GM19099 (cell line): Measurements from ENCODE around the gene MRAP.

Experiments used
- POLR2A ChIP-seq: IDR thresholded peaks from 3 replicates; pipeline ENCODE4 v1.6.1; 2011; ENCODE audit warnings: low read depth; ENCODE audit not compliant: insufficient read length; ENCODE audit errors: extremely low read depth

The MRAP gene

GRCh38 chr21:32312326-32312725 is 13.7 kb downstream of the MRAP start:
- no peak for TF ChIP-seq POLR2A

GRCh38 chr21:32312976-32313375 is 14.3 kb downstream of the MRAP start:
- no peak for TF ChIP-seq POLR2A

DNA sequence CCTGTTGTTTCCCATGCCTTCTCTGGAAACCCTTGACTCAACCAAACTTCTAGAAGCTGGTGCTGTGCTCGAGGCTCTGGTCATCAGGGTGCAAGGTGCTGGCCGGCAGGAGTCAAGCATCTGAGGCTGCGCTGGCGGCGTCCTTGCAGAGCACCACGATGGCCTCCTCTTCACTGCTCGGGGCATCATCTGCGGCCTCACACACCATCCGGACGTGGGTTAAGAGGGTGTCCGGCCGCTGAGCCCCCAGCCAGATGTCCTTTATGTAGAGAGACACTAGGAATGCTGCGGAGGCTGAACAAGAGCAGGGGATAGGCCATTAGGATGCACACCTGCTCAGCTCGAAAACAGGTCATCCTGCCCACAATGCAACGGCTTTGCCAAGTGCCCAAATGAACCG is 16.2 kb downstream of the MRAP start:
- TF ChIP-seq POLR2A, result no peak

- no peak for TF ChIP-seq POLR2A
These were observed 17.0 kb downstream of the MRAP start for GRCh38 chr21:32315511-32316281.

GRCh38 chr21:32316361-32317215 is 17.9 kb downstream of the MRAP start:
- TF ChIP-seq POLR2A, result no peak

- TF ChIP-seq POLR2A, result no peak
These were observed 19.1 kb downstream of the MRAP start for GRCh38 chr21:32317726-32318125.

DNA sequence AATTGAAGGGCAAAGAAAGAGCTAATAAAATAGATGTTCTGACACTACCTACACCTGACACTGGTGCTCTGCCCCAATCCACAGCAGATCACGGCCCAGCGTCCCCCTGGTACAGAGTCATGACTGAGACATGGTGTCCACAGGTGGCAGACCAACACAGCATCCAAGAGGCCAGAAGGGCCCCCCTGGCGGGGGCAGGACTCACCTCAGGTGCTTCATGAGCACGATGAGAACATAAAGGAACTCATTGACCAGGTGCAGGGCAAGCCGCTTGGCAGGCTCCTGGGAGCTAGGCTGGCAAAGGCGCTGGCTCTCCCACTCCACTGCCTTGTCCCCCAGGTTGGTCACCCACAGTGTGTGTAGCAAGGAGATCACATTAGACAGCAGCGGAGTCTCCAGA is 20.4 kb downstream of the MRAP start:
- no peak for TF ChIP-seq POLR2A

DNA sequence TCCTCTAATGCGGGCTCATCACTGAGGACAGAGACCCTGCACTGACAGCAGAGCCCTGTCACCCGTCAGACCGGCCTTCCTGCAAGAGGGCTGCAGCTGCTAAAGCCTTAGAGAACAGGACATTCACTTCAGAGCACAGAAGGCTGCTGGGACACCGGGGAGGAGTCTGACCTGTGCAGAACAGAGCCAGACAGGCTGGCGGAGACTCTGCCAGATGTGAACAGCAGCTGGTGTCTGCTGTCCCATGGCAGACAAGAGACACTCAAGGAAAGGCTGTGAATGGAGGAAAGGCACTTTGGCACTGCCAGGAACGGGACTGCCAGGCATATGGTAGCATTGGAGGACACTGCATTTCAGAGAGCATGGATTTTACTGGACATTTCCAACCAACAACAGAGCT is 21.4 kb downstream of the MRAP start:
- no peak for TF ChIP-seq POLR2A

GRCh38 chr21:32320726-32321125 is 22.1 kb downstream of the MRAP start:
- TF ChIP-seq POLR2A, result no peak

DNA sequence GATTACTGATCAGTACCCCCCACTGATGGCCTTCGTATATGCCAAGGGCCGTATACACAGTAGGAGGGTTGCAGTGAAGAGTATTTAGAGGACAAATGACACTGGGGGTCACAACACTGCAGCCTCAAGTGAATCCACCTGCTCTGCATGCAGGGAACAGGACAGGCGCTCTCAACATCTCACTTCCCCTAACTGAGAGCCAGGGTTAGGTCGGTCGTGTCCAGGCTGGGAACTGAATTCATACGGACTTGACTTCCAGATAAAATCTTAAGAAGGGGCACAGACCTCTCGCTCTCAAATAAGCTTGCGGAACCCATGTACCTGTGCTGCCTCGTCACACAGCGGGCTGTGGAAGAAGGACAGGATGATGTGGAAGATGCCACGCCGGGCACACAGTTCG is 22.8 kb downstream of the MRAP start:
- TF ChIP-seq POLR2A, result no peak

- no peak for TF ChIP-seq POLR2A
These were observed 23.4 kb downstream of the MRAP start for GRCh38 chr21:32322103-32322502.

GRCh38 chr21:32322676-32323075 is 24.0 kb downstream of the MRAP start:
- TF ChIP-seq POLR2A, result no peak

GRCh38 chr21:32325706-32326105 is 27.1 kb downstream of the MRAP start:
- no peak for TF ChIP-seq POLR2A

DNA sequence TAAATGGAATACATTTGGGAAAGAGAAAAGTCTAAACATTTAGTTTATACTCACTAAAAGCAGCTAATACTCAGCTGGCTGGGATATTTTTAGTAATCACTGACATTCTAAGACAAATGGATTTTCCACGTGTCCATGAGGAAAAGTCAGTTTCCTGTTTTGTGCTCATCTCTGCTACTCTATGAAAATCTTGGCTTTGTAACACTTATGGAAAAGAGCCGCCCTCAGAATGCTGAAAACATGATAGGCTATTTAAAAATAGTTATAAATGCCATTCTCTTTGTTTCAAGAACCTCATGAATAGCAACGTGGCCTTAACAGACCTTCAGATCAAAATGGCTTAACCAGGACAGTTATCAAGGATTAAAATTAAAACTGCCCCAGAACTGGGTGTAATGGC is 29.9 kb downstream of the MRAP start:
- no peak for TF ChIP-seq POLR2A

DNA sequence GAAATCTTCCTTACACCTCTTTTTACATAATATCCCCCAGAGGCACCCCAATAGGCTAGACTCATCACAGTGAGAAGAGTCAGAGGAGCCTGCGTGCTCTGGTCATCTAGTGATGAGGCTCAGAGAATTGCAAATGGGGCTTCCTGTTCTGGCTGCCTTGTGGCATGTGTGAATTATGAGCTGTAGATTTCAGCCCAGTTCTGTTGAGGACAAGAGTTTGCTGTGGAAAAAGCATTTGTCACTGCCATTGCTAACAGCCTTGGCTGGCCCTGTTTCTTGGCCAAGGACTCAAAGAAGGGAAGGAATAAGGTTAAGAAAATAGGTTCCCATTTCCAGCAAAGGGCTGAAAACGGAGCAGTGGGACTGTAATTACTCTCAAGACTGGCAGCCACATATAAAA is 30.7 kb downstream of the MRAP start:
- TF ChIP-seq POLR2A, result no peak

DNA sequence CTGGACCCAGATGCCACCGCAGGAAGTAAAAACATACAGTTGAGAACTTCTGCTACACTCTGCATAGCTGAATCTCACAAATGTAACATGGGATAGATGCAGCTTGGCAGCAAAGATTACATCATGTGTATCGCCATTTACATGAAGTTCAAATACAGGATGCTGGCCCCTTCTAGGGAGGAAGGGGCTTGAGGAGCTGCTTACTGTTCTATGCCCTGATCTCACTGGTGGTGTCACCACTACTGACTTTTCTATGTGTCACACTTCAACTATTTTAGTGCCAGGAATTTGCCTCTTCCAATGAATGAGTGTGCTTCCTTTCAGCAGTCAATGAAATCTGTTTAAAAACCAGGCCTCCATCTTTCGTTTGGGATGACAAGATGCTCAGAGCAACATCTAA is 31.1 kb downstream of the MRAP start:
- TF ChIP-seq POLR2A, result no peak
